CD4-positive, CD25-positive, alpha-beta regulatory T cell (primary cell): Measurements from ENCODE around the gene L3MBTL3. TPM values are rescaled to one million over a fixed set of nuclear protein-coding genes. Genes with fewer than 3 reads are reported as not detected.
A peak's percentile ranks its signal among the peaks of the same experiment; 100 is the strongest.

Source experiments
- ATAC-seq, 2 donors: fragments of 150-1000 bp; cut with Tn5 transposase; one replicate each; pipeline ENCODE4 v1.10.0; 2021; ENCODE audit warnings: low read depth in 2 of 2, moderate number of reproducible peaks in 2 of 2, moderate library complexity in 1 of 2
- DNase-seq, 3 donors: peaks; one replicate each; pipeline versions ENCODE4 v3.0.0 to v3.0.0-alpha.2; 2012 to 2022; ENCODE audit warnings: mixed read lengths in 1 of 3
- H3K27ac ChIP-seq: one replicate; pipeline ENCODE4 v1.7.0; 2013; ENCODE audit warnings: mild to moderate bottlenecking, low read length; ENCODE audit not compliant: insufficient read depth, poor library complexity, severe bottlenecking
- H3K27me3 ChIP-seq: one replicate; pipeline ENCODE4 v1.7.0; 2013; ENCODE audit warnings: low read length; ENCODE audit not compliant: control insufficient read depth, insufficient read depth
- H3K36me3 ChIP-seq: one replicate; pipeline ENCODE4 v1.7.0; 2013; ENCODE audit warnings: mild to moderate bottlenecking, low read length, moderate library complexity; ENCODE audit not compliant: control insufficient read depth, insufficient read depth
- H3K4me1 ChIP-seq: 2 replicates; pipeline ENCODE4 v1.7.0; 2013; ENCODE audit warnings: mild to moderate bottlenecking, low read length; ENCODE audit not compliant: insufficient read depth, control insufficient read depth, poor library complexity, severe bottlenecking
- H3K4me3 ChIP-seq: one replicate; pipeline ENCODE4 v1.7.0; 2013; ENCODE audit warnings: low read depth, mild to moderate bottlenecking, low read length, moderate library complexity
- H3K9me3 ChIP-seq, 2 experiments: 1 replicate in 1 of 2; 2 replicates in 1 of 2; pipeline ENCODE4 v1.7.0; 2013; ENCODE audit warnings: low read length in 2 of 2, mild to moderate bottlenecking in 1 of 2, moderate library complexity in 1 of 2; ENCODE audit not compliant: control insufficient read depth in 2 of 2
- H3K27ac Mint-ChIP-seq, 3 donors: one replicate each; pipeline ENCODE4 v1.8.0; 2020 to 2022; ENCODE audit warnings: mild to moderate bottlenecking in 3 of 3, mixed read lengths in 3 of 3, moderate library complexity in 2 of 3
- H3K27me3 Mint-ChIP-seq: one replicate; pipeline ENCODE4 v1.8.0; 2022; ENCODE audit warnings: mild to moderate bottlenecking, mixed read lengths
- H3K36me3 Mint-ChIP-seq: one replicate; pipeline ENCODE4 v1.8.0; 2020; ENCODE audit warnings: mixed read lengths
- H3K4me1 Mint-ChIP-seq, 4 donors: one replicate each; pipeline ENCODE4 v1.8.0; 2020 to 2022; ENCODE audit warnings: mixed read lengths in 4 of 4, mild to moderate bottlenecking in 1 of 4
- H3K4me3 Mint-ChIP-seq, 4 donors: one replicate each; pipeline ENCODE4 v1.8.0; 2020 to 2022; ENCODE audit warnings: mild to moderate bottlenecking in 4 of 4, mixed read lengths in 4 of 4, moderate library complexity in 3 of 4
- H3K9me3 Mint-ChIP-seq, 7 donors: one replicate each; pipeline ENCODE4 v1.8.0; 2020 to 2022; ENCODE audit warnings: mixed read lengths in 7 of 7, mild to moderate bottlenecking in 3 of 7, moderate library complexity in 2 of 7
- polyA plus RNA-seq, 4 donors: library from polyadenylated mRNA; unstranded; fragments of 300-500 nt; fragmentation: Illumina TruSeq; gene quantifications; one replicate each; pipeline ENCODE4 v1.2.3, GENCODE V29; 2021
- total RNA-seq: library from RNA; stranded (reverse); gene quantifications from one replicate; pipeline ENCODE4 v1.2.3, GENCODE V29; 2022

Gene L3MBTL3
- total and polyA plus RNA-seq, 5 donors from 2014 or later, result 5.2 to 66.4 (median 7.8) TPM

DNA sequence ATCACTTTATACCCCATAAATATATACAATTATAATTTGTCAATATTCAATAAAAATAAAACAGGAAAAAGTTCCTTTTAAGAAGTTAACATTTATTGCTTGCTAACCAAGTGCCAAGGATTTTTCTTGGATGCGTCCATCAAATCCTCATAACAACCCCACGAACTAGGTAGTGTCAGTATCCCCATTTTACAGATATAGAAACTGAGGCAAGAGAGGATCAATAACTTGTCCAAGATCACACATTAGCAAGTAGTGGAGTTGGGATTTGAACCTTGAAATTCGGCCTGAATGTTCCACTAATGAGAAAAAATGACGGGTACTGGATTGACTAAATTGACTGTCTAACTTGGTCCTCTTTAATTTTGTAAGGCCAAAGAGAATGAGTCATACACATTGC is 5.7 kb upstream of the L3MBTL3 start:
- H3K36me3 ChIP-seq, result no peaks in the 10 kb centered on the region
- DNase-seq (no peak), ATAC-seq (no peak)
- no peaks in the 10 kb centered on the region for H3K9me3 ChIP-seq
- Mint-ChIP-seq H3K4me3 (no peak overlapping the region), H3K36me3 (no peaks in the 10 kb centered on the region), H3K27me3 (peaks cover 7% of the 10 kb centered on the region), H3K4me1 (peaks cover 0 to 5% (median 1%) of the 10 kb centered on the region in 4 donors), H3K27ac (no peak overlapping the region), H3K9me3 (peaks cover 0 to 2% (median 0%) of the 10 kb centered on the region in 7 donors)
- H3K4me3 ChIP-seq, result no peak overlapping the region
- peaks cover 2% of the 10 kb centered on the region for H3K4me1 ChIP-seq
- no peak overlapping the region for H3K27ac ChIP-seq
- H3K27me3 ChIP-seq, result no peaks in the 10 kb centered on the region

DNA sequence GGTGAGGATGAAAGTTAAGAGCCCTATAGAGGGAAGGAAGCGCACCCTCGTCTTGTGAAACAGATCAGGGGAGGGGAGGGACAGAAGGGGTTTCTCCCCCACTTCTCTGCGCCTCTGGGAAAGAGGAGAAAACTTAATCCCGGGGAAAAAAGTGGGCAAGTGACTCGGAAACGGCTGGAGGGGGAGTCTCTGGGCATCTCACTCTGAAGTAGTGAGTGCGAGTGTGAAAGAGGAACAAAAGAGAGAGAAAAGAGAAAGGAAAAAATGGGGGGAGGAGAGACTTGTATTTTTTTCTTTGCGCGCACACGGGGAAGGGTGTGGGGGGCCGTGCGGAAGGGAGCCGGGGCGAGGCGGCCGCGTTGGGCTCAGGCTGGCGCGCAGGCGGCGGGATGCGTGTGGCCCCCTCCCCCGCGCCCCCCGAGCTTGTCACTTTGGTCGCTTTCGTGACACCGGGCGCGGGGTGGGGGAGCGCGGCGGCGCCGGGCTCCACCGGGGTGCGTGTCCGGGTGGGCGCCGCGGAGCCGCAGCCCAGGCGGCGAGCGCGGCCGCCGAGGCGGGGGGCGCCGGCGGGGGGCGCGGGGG is 454 bp downstream of the L3MBTL3 start:
- no peaks in the 10 kb centered on the region for H3K9me3 Mint-ChIP-seq
- no peaks in the 10 kb centered on the region for H3K27me3 ChIP-seq
- H3K4me3 Mint-ChIP-seq, result peak overlapping the region; percentile 96 to 99 (median 98)
- peaks cover 9% of the 10 kb centered on the region for H3K36me3 Mint-ChIP-seq
- H3K27me3 Mint-ChIP-seq, result peaks cover 5% of the 10 kb centered on the region
- peak overlapping the region; percentile 97 for H3K4me3 ChIP-seq
- DNase-seq, result peak in 1 of 3 donors; percentile 28
- ATAC-seq, result peak; percentile 9 to 15
- H3K36me3 ChIP-seq, result no peaks in the 10 kb centered on the region
- peaks cover 4 to 35% (median 21%) of the 10 kb centered on the region in 4 donors for H3K4me1 Mint-ChIP-seq
- H3K4me1 ChIP-seq, result peaks cover 16% of the 10 kb centered on the region
- H3K27ac ChIP-seq, result peak overlapping the region; percentile 80
- peak overlapping the region; percentile 95 to 100 (median 98) for H3K27ac Mint-ChIP-seq
- H3K9me3 ChIP-seq, result no peaks in the 10 kb centered on the region

DNA sequence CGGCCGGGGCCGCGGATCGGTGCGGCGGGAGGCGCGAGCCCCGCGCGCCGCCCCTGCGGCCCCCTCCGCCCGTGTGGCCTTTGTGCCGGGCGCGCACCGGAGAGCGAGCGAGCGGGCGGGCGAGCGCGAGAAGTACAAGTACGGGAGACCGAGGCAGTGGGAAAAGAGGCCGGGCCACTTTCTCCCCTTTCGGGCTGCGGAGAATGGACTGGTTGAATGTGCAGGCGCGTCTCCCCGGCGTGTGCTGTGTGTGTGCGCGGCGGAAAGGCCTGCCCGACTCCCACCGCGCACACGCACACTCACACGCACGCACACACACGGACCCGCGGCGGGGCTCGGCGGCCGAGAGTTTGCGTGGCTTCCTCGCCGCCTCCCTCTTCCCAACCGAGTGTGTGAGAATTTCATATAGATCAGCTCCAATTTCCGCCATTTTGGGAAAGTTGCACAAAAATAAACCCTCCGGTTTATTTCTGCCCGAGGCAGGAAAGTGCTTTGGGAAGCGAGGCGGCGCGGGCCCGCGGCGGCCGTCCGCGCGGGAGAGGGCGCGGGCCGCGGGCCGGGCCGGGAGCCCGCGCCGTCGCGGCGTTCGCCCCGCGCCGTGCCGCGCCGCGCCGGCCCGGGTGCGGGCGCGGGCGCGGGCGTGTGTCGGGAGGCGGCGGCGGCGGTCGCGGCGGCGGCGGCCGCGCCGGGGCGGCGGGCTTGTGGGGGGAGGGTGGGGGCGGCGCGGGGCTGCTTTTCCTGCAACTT is 1.1 kb downstream of the L3MBTL3 start:
- Mint-ChIP-seq H3K4me1 (peaks cover 4 to 39% (median 23%) of the 10 kb centered on the region in 4 donors), H3K4me3 (peak overlapping the region; percentile 89 to 99 (median 95)), H3K27me3 (peaks cover 5% of the 10 kb centered on the region), H3K9me3 (no peaks in the 10 kb centered on the region), H3K27ac (peak overlapping the region in 2 of 3 donors; percentile 83 to 85), H3K36me3 (peaks cover 12% of the 10 kb centered on the region)
- H3K4me3 ChIP-seq, result peak overlapping the region; percentile 64
- peak overlapping the region; percentile 80 for H3K27ac ChIP-seq
- DNase-seq, result peak; percentile 16 to 64 (median 47)
- no peaks in the 10 kb centered on the region for H3K9me3 ChIP-seq
- H3K4me1 ChIP-seq, result peaks cover 16% of the 10 kb centered on the region
- ATAC-seq, result peak; percentile 9 to 15
- H3K36me3 ChIP-seq, result no peaks in the 10 kb centered on the region
- no peaks in the 10 kb centered on the region for H3K27me3 ChIP-seq

DNA sequence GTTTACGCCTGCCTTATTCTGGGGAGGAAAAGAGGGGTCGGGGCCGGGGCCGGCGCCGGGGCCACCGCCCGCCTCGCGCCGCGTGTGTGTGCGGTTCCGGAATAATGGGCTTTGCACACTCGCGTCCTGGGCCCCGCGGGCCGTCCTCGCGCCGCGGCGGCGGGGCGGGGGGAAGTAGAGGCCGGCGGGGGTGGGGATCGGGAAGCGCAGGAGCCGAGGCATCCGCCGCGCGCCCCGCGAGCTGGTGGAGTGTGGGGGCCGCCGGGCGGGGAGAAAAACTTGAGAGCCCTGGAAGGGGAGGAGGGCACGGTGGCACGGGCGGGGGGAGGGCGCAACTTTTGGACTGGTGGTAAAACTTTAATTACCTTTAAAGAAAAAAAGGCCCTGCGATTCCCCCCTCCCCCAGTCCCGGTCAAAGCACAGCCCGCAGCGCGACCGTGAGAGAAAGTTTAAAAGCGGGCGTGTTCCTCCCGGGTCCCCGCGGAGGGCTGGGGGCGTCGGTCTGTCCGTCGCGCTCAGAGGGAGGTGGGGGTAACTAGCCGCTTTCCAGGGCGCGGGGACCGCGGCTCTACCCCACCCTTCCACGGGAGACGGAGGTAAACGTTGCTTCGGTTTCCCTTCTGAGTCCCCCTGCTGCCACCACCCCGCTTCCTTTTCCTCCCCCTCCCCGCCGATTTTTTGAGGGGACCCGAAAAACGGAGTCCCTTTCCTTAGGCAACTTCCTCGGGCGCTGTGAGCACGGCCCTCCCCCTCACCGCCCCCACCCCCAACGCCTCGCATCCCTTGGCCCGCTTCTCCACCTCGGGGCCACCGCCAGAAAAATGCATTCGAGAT is 1.9 kb downstream of the L3MBTL3 start:
- Mint-ChIP-seq H3K4me1 (peaks cover 4 to 47% (median 27%) of the 10 kb centered on the region in 4 donors), H3K4me3 (peak overlapping the region; percentile 99 to 100 (median 99)), H3K36me3 (peaks cover 19% of the 10 kb centered on the region), H3K27me3 (peaks cover 5% of the 10 kb centered on the region), H3K9me3 (no peaks in the 10 kb centered on the region), H3K27ac (peak overlapping the region; percentile 93 to 99 (median 98))
- Histone ChIP-seq H3K4me1 (peaks cover 16% of the 10 kb centered on the region), H3K27me3 (no peaks in the 10 kb centered on the region), H3K27ac (peak overlapping the region; percentile 74), H3K36me3 (peaks cover 5% of the 10 kb centered on the region), H3K9me3 (no peaks in the 10 kb centered on the region), H3K4me3 (peak overlapping the region; percentile 79)
- ATAC-seq (peak; percentile 23 to 28), DNase-seq (peak; percentile 44 to 59 (median 52))

DNA sequence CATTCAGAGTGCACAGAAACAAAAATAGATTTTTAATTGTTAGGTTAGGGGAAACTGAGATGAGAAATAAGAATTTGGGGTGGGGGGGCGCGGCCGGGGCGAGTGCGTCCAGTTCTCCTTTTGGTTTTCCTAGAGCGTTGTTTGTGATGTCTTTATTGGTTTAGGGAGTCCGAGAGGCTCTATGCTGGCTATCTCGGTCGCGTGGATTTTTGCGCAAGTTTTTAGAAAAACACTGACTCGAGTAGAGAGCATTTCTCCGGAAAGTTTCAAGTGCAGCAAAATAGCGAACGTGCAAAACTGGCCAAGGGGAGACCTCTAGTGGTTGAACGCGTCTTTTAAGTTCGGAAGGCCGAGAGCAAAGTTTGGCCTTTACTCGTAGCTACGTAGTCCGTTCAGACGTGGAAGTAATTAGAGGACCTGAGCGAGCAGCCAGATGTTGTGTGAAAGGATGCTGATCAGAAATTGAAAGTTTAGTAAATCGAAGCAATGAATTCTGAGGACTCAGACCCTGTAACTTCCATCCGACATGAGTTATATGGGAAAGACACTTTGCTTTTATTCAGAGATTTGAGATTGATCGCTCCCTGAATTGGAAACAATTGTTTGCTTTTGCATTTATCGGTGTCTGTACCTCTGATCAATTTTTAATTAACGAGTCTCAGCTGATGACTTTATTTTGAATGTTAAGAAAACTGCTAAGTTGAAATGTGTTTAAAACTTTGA is 2.7 kb downstream of the L3MBTL3 start:
- Mint-ChIP-seq H3K36me3 (peaks cover 27% of the 10 kb centered on the region), H3K27me3 (peaks cover 5% of the 10 kb centered on the region), H3K4me3 (peak overlapping the region; percentile 99 to 100 (median 99)), H3K27ac (peak overlapping the region; percentile 93 to 99 (median 98)), H3K9me3 (no peaks in the 10 kb centered on the region), H3K4me1 (peaks cover 4 to 55% (median 33%) of the 10 kb centered on the region in 4 donors)
- peak overlapping the region; percentile 79 for H3K4me3 ChIP-seq
- ATAC-seq, result peak; percentile 66 to 70
- no peaks in the 10 kb centered on the region for H3K9me3 ChIP-seq
- H3K36me3 ChIP-seq, result peaks cover 5% of the 10 kb centered on the region
- peak; percentile 67 to 92 (median 83) for DNase-seq
- H3K27ac ChIP-seq, result peak overlapping the region; percentile 74
- peaks cover 16% of the 10 kb centered on the region for H3K4me1 ChIP-seq
- no peaks in the 10 kb centered on the region for H3K27me3 ChIP-seq

DNA sequence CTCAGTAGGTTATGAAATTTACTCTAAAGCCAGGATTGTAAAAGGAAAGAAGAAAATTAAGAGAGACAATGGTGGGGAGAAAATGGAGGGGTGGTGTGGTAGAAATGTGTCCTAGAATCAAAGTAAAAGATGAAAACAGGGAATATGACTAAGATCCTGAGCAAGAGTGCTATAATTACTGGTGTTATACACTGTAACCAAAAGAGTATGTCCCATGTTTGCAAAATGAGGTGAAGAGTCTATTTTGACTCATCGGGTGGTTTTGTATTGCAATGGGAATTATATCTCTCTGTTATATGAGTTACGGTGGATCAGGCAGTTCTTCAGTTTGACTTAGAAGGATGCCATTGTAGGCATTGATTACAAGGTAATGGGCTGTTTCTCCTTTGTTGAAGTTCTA is 8.5 kb downstream of the L3MBTL3 start:
- H3K4me3 Mint-ChIP-seq, result peak overlapping the region in 1 of 4 donors; percentile 36
- no peaks in the 10 kb centered on the region for H3K9me3 Mint-ChIP-seq
- Histone ChIP-seq H3K27me3 (no peaks in the 10 kb centered on the region), H3K4me3 (no peak overlapping the region), H3K9me3 (no peaks in the 10 kb centered on the region), H3K4me1 (peaks cover 34% of the 10 kb centered on the region), H3K36me3 (peaks cover 5% of the 10 kb centered on the region), H3K27ac (peak overlapping the region; percentile 77)
- peaks cover 7 to 87% (median 61%) of the 10 kb centered on the region in 4 donors for H3K4me1 Mint-ChIP-seq
- ATAC-seq, result no peak
- H3K36me3 Mint-ChIP-seq, result peaks cover 27% of the 10 kb centered on the region
- H3K27ac Mint-ChIP-seq, result peak overlapping the region; percentile 13 to 96 (median 88)
- DNase-seq, result no peak
- no peaks in the 10 kb centered on the region for H3K27me3 Mint-ChIP-seq

DNA sequence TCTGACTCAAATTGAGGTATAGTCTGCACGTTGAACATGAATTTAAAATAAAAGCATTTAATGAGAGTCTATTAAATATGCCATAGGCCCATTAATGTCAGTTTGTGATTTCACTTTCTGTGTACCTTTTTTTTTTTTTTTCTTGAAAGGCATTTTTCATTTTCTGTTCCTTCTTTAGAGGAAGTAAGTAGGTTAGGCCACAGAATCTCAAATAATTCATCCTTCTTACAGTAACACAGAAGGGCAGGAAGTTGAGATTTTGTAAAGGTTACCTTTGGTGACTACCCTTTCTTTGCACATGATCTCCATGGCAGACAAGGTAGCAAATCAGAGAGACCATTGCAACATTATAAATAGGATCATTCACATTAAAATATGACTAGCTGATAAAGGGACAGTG is 9.6 kb downstream of the L3MBTL3 start:
- peak overlapping the region; percentile 51 for H3K4me3 ChIP-seq
- Mint-ChIP-seq H3K4me1 (peaks cover 8 to 88% (median 53%) of the 10 kb centered on the region in 4 donors), H3K27me3 (no peaks in the 10 kb centered on the region), H3K27ac (peak overlapping the region; percentile 95 to 96 (median 95)), H3K36me3 (peaks cover 31% of the 10 kb centered on the region), H3K9me3 (no peaks in the 10 kb centered on the region), H3K4me3 (peak overlapping the region; percentile 35 to 80 (median 57))
- no peaks in the 10 kb centered on the region for H3K27me3 ChIP-seq
- DNase-seq (peak in 2 of 3 donors; percentile 55 to 79), ATAC-seq (peak; percentile 93)
- peak overlapping the region; percentile 77 for H3K27ac ChIP-seq
- H3K36me3 ChIP-seq, result peaks cover 5% of the 10 kb centered on the region
- H3K4me1 ChIP-seq, result peaks cover 37% of the 10 kb centered on the region
- H3K9me3 ChIP-seq, result no peaks in the 10 kb centered on the region
